ENCODE measurements around the gene LOC128125822.

Gene LOC128125822

DNA sequence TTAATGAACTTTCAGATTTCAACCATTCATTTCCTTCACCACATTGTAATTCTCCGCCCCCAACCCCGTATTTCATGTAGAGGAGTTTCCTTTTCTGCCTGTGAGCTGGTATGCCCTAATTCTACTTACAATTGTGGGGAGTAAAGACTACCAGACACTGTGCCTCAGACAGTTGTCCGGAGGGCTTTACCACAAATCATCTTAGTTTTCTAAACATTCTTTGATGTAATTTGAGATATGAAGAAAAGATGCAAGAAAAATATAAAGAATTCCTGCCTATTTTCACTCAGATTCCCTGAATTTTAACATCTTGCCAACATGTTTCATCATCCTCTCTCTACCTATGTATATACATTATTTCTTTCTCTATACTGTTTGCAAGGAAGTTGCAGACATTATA, 28.3 kb upstream of the LOC128125822 start:
- intact Hi-C loops (cut with DNase I): no loop called here
- TF ChIP-seq POLR2A (IDR thresholded peaks at IDR 0.05): no peak
- TF ChIP-seq, protein P1, sequence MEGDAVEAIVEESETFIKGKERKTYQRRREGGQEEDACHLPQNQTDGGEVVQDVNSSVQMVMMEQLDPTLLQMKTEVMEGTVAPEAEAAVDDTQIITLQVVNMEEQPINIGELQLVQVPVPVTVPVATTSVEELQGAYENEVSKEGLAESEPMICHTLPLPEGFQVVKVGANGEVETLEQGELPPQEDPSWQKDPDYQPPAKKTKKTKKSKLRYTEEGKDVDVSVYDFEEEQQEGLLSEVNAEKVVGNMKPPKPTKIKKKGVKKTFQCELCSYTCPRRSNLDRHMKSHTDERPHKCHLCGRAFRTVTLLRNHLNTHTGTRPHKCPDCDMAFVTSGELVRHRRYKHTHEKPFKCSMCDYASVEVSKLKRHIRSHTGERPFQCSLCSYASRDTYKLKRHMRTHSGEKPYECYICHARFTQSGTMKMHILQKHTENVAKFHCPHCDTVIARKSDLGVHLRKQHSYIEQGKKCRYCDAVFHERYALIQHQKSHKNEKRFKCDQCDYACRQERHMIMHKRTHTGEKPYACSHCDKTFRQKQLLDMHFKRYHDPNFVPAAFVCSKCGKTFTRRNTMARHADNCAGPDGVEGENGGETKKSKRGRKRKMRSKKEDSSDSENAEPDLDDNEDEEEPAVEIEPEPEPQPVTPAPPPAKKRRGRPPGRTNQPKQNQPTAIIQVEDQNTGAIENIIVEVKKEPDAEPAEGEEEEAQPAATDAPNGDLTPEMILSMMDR (IDR thresholded peaks at IDR 0.05): no peak
- H3K4me1 ChIP-seq: no peaks in the 10 kb centered on the region
- H3K27ac ChIP-seq: no peak overlapping the region
- no peak for DNase-seq
- 73 to 81% methylated on average over 3 of the region's 3 CpGs for WGBS, 2 donors
- H3K4me3 ChIP-seq (replicated peaks in 1 of 3): no peak overlapping the region
- no peaks in the 10 kb centered on the region for H3K27me3 ChIP-seq
- H3K36me3 ChIP-seq: no peaks in the 10 kb centered on the region
- H3K9me3 ChIP-seq: no peaks in the 10 kb centered on the region

DNA sequence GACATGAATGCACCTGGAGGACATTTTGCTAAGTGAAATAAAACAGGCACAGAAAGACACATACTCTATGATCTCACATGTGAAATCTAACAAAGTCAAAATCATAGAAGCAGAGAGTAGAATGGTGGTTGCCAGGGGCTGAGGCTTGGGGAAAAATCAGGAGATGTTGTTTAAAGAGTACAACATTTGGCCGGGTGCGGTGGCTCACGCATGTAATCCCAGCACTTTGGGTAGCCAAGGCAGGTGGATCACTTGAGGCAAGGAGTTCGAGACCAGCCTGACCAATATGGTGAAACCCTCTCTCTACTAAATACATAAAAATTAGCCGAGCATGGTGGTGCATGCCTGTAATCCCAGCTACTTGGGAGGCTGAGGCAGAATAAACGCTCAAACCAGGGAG, 26.0 kb upstream of the LOC128125822 start:
- no peaks in the 10 kb centered on the region for H3K4me1 ChIP-seq
- H3K9me3 ChIP-seq: no peaks in the 10 kb centered on the region
- no peak for DNase-seq
- H3K27ac ChIP-seq: no peak overlapping the region
- 91 to 93% methylated on average over 6 of the region's 6 CpGs for WGBS, 2 donors
- no peaks in the 10 kb centered on the region for H3K36me3 ChIP-seq
- no peaks in the 10 kb centered on the region for H3K27me3 ChIP-seq
- H3K4me3 ChIP-seq (replicated peaks in 1 of 3): no peak overlapping the region
- intact Hi-C loops (cut with DNase I): no loop called here
- TF ChIP-seq POLR2A (IDR thresholded peaks at IDR 0.05): no peak
- TF ChIP-seq, protein P1 (IDR thresholded peaks at IDR 0.05): no peak

DNA sequence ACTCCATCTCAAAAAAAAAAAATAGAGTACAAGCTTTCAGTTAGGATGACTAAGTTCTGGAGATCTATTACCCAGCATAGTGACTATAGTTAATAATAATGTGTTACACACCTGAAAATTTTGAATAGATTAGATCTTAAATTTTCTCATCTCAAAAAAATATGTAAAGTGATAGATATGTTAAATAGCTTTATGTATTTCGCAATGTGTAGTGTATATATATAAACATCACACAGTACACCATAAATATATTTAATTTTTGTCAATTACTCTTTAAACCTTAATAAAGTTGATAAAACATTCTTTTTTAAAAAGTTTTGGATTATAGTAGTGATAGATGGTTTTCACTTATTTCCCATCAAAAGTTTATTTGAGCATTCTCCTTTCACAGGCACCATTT, 25.6 kb upstream of the LOC128125822 start:
- no peaks in the 10 kb centered on the region for H3K9me3 ChIP-seq
- no peaks in the 10 kb centered on the region for H3K27me3 ChIP-seq
- TF ChIP-seq, protein P1 (IDR thresholded peaks at IDR 0.05): no peak
- TF ChIP-seq POLR2A (IDR thresholded peaks at IDR 0.05): no peak
- H3K27ac ChIP-seq: no peak overlapping the region
- H3K4me1 ChIP-seq: no peaks in the 10 kb centered on the region
- H3K36me3 ChIP-seq: no peaks in the 10 kb centered on the region
- intact Hi-C loops (cut with DNase I): no loop called here
- DNase-seq: no peak
- H3K4me3 ChIP-seq (replicated peaks in 1 of 3): no peak overlapping the region
- WGBS, 2 donors: 94 to 99% methylated on average over 1 of the region's 1 CpG

DNA sequence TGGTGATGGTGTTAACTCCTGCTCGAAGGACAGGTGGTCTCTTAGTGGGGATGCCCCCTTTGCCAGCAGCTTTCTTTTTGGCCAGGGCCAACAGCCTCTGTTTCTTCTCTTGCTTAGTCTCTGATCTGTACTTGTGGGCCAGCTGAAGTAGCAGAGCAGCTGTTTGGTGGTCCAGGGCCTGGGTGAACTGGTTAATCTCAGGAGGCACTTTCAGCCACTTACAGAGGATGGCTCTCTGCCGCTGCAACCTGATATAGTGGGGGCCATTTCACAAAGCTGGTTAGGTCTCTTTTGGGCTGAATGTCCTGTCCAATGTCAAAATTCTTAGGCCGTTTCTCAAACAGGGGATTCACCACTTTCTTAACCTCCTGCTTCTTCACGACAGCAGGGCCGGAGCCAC, 23.2 kb upstream of the LOC128125822 start:
- 83% methylated on average over 5 of the region's 5 CpGs for WGBS, 2 donors
- no peaks in the 10 kb centered on the region for H3K4me1 ChIP-seq
- DNase-seq: no peak
- H3K27me3 ChIP-seq: no peaks in the 10 kb centered on the region
- no peaks in the 10 kb centered on the region for H3K9me3 ChIP-seq
- H3K27ac ChIP-seq: no peak overlapping the region
- TF ChIP-seq POLR2A (IDR thresholded peaks at IDR 0.05): no peak
- TF ChIP-seq, protein P1 (IDR thresholded peaks at IDR 0.05): no peak
- intact Hi-C loops (cut with DNase I): no loop called here
- H3K4me3 ChIP-seq (replicated peaks in 1 of 3): no peak overlapping the region
- H3K36me3 ChIP-seq: no peaks in the 10 kb centered on the region

DNA sequence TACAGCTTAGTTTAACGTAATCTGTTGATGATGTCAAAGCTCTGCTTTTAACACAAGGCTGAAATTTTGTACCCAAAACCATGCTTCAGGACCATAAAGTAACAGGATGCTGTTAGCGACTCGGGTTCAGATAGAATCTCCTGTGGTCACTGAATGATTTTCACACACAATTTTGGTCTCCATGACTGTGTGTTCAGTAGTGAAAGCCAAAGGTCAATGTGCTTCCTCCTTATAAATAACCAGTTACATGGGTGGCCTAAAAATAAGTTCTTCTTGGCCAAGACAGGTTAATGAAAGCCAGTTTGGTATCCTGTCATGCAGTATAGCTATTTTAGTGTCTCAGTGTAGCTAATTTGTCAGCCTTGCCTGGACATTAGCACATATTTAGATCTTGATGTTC, 19.1 kb upstream of the LOC128125822 start:
- H3K36me3 ChIP-seq: no peaks in the 10 kb centered on the region
- H3K27ac ChIP-seq: no peak overlapping the region
- no peak for DNase-seq
- 86% methylated on average over 3 of the region's 3 CpGs for WGBS, 2 donors
- intact Hi-C loops (cut with DNase I): no loop called here
- H3K27me3 ChIP-seq: no peaks in the 10 kb centered on the region
- no peak for TF ChIP-seq POLR2A (IDR thresholded peaks at IDR 0.05)
- TF ChIP-seq, protein P1 (IDR thresholded peaks at IDR 0.05): no peak
- H3K9me3 ChIP-seq: no peaks in the 10 kb centered on the region
- no peaks in the 10 kb centered on the region for H3K4me1 ChIP-seq
- H3K4me3 ChIP-seq (replicated peaks in 1 of 3): no peak overlapping the region

Data from thyroid gland (tissue), 4 donors.